Stimulated activated CD8-positive, alpha-beta memory T cell treated with anti-CD3 and anti-CD28 coated beads, Interleukin-4, amount 100 ng/mL, for 24 hours (primary cell): ENCODE data around the gene KCNH2.
A peak's percentile ranks its signal among the peaks of the same experiment; 100 is the strongest.
"Not testable (repeated sequence)": the region's sequence is repeated elsewhere in the genome, so short reads cannot be mapped to it uniquely, and the experiment has no call there.

ENCODE experiments used
- DNase-seq: peaks from one replicate; pipeline ENCODE4 v3.0.0-alpha.2; 2020; ENCODE audit warnings: low read depth

The KCNH2 gene

DNA sequence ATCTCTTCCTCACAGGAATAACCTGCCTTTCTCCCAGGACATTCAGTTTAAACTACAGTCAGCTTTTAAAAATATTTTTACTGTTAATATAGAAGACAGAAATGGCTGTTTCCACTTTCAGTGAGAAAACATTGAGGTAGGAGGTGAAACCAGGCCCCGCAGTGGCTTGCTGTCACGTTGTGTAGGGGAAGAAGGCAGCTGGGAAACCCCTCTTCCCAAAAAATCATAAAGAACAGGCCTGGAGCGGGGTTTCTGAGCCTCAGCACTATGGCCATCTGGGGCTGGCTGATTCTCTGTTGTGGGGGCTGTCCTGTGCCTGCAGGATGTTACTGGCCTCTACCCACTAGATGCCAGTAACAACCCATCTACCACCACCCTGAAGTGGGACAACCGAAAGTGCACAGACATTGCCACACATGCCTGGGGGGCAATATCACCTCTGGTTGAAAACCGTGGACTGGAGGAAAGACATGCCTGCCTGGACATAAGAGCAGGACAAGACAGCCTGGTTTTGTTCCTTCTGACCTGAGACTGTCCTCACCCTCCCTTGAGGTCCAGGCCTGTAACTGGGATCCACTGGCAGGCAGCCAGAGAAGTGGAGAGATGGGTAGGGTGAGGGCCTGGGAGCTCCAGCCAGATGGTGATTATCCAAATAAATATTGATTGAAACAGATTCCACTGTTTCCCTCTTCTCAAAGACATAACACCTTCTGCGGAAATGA is 43.9 kb downstream of the KCNH2 start:
- no peak for DNase-seq

DNA sequence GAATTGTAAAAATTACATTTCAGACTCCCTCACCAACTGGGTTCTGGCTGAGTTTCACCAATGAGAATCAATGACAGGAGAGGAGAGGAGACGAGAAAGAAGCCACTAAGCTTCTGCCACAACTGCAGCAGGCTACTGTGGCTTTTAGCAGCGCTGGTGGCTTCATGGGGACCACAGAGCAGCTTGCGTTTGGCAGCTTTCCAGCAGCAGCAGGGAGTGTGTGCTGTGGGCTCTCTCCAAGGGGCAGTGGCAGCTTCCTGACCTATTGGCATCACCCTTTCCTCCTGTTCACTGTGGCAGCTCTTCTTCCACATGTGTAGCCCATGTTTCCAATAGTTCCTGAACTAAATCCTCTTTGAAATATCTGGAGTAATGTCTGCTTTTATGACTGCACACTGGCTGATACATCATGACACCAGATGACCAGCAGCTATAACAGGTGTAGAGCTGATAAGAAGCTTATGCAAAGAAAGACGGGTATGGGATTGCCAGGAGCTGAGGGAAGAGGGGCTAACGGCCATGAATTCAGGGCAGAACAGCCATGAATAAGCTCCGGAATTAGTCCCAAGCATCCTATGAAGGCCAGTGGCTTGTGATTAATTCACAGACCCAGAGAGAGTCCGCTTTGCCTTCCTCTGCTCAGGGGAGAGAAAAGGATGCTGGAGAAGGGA is 46.8 kb downstream of the KCNH2 start:
- no peak for DNase-seq

DNA sequence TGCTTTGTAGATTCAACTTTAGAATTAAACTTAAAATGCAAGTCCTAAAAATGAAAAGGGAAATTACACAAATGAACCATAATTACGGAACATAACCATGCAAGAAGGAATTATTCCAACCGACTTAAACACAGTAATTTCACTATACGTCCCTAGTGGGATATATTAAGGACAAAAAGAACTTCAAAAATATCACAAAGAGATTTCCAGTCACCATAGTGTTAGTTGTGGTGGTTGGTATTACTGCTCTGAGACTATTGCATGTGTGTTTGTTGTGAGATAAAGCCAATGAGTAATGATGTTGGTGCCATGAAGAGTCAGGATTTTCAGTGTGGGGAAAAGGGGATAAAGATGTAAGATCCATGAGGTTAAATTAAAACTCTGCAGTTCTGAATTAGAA is 49.6 kb downstream of the KCNH2 start:
- no peak for DNase-seq

DNA sequence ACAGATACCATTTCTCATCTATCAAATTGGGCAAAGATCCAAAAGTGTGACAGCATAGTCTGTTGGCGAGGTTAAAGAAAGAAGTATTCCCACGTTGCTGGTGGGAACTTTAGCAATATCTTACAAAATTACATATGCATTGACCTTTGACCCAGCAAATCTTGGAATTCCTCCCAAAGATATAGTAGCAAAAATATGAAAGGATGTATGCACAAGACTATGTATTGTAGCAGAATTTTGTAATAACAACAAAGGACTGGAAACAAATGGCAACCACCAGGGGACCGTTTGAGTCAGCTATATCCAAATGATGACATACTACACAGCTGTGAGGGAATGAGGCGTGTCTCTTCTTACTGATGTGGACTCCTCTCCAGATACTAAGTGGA is 50.2 kb downstream of the KCNH2 start:
- no peak for DNase-seq

DNA sequence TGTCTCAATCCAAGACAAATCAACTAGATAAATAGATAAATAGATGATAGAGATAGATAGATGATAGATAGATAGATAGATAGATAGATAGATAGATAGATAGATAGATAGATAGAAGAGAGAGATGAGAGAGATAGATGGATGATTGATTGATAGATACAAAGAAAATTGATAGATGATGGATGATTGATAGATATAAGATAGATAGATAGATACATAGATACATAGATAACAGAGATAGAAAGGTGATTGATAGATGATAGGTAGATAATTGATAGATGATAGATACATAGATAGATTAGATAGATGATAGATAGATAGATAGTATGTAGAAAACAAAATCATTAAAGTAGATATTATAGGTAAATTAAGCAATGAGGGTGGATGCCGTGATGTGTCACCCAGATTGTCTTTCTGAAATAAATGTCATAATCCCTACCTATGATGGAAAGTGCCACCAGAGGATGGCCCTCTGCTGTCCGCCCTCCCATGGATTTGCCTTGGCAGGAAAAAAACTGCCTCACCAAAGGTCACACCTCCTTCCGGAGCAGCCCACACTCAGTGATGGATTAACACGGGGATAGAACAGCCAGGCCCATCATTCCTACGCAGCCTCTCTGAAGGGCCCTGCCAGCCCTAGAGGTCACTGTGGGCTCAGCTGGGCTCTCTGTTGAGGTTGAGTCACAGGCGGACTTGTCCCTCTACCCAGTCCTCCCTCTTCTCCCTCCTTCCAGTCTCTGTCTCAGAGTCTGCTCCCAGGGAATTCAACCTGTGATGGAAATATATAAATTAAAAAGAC is 50.8 kb downstream of the KCNH2 start:
- DNase-seq, result no peak

DNA sequence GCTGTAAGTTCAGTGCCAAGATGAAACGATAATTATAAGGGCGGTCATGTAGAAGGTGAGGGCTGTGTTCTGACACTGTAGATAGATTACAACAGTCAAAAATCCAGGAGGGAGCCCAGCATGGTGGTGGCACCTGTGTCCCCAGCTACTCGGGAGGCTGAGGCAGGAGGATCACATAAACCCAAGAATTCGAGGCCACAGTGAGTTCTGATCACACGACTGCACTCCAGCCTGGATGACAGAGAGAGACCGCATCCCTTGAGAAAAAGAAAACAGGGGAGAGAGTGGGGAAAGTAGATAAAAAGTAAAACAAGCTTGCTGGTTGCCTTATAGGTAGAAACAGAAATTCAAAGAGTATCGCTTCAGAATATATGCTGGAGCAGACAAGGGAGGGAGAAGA is 52.1 kb downstream of the KCNH2 start:
- DNase-seq, result no peak

DNA sequence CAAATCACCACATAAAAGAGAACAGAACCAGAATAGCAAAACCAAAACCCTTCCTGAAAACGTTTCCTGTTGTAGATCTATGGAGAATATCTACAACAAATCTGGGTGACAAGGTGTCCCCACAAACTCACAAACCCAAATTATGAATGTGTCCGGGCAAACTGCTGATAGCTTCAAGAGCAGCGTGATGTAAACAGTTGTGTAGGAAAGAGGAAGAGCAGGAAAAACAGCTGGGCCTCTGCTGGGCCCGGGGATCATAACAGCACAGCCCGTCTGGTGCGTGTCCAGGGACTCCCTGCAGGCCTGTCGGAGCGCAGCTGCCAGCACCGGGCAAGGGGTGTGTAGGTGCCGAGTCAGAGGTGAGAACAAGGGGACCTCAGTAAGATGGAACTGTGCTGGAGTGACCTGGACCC is 53.7 kb downstream of the KCNH2 start:
- no peak for DNase-seq

DNA sequence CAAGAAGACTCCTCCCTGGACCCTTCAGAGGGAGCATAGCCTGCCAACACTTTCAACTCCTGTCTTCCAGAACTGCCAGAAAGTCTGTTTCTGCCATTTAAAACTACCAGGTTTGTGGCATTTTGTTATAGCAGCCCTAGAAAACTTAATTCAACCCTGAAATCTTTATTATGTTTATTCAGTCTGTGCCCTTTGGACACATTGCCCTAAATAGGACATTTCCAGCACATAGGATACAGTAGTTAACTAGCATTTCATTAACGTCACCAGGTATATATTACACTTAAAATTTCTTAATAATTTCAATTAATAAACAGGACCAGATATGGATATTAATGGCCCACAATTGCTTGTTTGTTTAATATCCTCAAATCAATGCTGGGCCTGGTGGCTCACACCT is 54.3 kb downstream of the KCNH2 start:
- DNase-seq, result no peak

DNA sequence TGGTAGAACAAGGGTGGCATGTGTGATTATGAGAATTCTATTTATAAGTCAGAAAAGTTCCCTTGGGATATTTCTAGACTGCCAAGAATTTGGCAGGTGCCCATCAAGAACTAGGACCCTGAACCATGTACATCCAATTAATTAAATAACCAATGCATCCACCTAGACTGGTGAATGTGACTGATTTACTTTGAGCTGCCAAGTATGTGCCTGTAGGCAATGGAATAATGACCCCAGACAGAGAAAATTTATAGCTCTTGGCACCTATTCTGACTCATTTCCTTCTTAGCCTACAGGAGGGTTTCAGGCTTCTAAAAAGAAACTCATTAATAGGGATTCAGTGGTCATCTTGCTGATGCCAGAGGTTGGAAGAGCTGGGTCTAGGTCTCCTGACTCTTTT is 54.9 kb downstream of the KCNH2 start:
- DNase-seq, result no peak

DNA sequence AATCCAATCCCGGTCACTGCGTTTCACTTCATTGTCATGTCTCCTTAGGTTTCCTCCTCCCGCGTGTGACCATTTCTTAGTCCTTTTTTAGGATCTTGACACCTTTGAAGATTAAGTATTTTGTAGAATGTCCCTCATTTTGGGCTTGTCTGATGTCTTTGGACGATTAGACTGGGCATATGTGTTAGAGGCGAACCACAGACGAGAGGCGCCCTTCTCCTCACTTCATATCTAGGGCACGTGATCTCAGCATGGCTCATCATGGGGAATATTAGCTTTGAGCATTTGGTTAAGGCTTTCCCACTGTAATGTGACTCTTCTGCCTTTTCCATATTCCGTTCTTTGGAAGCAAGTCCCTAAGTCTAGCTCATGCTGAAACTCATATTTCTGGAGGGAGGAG is 59.0 kb downstream of the KCNH2 start:
- no peak for DNase-seq

DNA sequence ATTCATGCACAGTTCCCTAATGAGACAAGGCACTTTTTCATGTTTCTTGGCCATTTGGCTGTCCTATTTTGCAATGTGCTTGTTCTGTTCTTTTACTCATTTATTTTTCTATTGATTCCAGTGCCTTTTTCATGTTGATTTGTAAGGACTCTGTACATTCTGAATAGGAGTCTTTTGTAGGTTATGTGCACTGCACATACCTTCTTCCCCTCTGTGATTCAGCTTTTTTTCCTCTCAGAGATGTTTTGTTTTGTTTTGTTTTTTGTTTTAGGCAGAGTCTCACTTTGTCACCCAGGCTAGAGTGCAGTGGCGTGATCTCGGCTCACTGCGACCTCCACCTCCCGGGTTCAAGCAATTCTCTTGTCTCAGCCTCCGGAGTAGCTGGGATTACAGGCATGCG is 59.7 kb downstream of the KCNH2 start:
- no peak for DNase-seq

DNA sequence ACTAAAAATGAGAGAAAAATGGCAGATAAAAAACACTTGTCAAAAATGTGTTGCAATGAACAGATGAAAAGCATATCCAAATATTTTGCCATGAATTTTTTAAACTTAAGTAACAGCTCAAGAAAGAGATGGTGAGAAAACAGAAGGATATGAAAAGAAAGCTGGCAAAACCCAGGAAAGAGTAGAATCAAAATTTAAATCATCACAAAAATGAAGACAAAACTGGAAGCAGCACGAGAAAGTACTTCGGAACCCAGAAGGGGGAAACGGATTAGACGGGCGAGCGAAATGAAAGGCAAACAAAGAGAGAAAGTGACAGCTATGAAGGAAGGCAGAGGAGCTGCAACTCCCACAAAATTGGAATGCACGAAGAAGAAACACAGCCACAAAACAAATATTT is 60.2 kb downstream of the KCNH2 start:
- DNase-seq, result no peak

DNA sequence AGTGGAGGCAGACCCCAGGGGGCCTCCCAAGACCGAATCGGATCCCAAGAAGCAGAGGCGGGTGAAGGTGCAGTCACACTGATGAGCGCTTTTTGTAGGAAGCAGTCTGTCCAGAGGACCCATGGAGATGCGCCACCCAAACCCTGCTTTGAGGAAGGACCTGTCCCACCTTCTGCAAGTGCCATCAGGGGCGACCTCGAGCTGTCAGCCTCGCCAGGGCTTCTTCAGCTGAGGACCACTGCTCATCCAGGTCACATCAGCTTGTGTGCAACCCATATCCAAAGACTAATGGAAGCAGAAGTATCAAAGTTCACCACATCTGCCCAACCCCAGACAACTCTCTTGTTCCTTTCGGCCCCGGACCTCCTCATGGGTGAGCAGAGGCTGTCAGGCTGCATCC is 61.5 kb downstream of the KCNH2 start:
- no peak for DNase-seq

DNA sequence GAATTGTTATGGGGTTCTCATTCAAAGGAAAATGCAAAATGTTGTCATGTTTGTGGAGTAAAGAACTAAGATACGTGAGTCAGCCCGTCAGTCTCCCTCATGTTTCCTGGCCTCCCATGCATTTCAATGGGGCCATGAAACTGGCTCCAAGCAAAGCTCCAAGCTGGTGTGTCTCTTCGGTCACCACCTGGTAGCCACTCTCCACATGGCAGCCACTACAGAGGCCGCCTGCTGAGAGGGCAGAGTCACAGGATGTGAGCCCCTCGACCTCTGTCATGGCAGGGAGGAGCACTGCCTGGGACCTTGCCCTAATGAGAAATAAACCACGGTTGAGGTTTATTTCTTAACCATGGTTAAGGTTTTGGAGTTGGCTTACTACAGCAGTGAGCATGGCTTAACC is 63.2 kb downstream of the KCNH2 start:
- DNase-seq, result no peak

DNA sequence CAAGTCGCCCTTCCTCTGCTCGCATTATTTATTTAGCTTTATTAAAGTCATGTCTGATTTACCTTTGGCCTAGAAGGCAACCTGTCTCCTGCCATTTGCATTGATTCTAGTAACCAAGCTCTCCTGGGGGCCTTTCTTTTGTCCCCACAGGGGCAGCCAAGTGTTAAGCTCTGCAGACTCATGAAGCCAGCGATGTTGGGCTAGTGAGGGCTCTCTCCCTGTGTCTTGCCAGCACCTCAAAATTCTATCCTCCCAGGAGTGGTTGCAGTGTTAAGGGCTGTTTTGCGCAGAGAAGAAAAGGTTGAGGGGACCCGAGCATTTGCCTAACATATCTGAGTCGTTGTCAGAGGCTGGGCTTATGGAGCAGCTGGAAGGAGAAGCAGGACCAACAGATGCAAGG is 63.9 kb downstream of the KCNH2 start:
- no peak for DNase-seq

DNA sequence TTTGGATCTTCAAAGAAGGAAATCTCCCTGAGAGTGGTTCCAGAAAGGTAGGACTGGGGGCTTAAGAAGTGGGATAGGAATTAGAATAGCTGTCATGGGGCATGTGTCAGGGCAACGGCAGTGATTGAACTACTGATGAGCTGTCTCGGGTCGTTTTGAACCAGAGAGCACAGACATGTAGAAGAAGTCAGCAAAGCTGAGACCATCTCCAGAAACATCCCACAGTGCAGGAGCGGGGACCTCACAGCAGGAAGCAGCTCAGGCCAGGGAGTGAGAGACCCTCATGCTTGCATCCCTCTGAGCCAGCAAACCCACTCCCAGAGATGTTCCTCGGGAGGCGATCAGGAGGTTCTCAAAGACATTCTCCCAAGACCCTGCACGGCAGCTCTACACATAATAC is 65.7 kb downstream of the KCNH2 start:
- no peak for DNase-seq

DNA sequence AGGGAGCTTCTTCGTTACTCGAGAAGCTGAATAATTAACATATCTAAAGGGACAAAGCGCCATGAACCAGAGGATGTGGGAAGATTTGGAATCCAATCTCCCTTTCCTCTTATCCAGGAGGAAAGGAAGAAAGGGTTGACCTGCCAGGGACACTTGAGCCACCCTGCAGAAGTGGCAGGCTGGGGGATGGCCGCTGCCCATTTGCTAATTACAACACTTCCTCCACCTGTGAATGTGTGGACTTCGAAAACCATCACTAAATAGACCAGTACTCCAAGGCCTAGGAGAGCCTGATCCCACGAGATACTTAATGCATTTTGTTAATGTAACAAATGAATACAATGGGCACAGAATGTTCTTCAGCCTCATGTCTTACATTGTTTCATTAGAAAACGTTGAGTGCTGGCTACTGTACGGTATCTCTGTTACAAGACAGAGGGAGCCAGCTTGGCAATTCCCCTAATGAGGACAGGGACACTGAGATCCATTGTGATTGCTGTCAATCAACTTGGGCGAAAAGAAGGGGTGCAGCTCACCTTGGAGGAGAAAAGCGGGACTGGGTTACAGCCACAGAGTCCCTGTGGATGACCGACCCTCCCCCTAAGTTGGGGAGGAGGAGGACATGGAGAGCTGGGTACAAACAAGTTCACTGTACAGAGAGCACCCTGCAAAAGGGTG is 66.4 kb downstream of the KCNH2 start:
- DNase-seq, result no peak

DNA sequence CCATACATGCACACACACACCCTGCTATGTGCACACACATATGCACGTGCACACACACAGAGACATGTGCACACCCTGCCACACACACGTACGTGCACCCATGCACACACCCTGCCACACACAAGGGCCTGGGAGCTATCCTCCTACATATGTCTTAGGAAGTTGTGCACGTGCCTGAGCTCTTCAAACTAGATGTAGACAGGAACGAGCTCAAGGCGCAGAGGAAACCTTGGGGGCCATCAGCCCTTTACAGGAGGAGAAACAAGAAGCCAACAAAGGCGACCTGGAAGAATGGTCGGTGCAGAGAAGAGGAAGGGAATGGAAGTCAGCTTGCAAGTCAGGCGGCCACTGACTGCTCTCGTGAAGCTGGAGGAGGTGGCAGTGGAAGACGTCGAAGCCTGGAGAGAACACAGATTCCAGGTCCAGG is 67.1 kb downstream of the KCNH2 start:
- DNase-seq, result no peak

DNA sequence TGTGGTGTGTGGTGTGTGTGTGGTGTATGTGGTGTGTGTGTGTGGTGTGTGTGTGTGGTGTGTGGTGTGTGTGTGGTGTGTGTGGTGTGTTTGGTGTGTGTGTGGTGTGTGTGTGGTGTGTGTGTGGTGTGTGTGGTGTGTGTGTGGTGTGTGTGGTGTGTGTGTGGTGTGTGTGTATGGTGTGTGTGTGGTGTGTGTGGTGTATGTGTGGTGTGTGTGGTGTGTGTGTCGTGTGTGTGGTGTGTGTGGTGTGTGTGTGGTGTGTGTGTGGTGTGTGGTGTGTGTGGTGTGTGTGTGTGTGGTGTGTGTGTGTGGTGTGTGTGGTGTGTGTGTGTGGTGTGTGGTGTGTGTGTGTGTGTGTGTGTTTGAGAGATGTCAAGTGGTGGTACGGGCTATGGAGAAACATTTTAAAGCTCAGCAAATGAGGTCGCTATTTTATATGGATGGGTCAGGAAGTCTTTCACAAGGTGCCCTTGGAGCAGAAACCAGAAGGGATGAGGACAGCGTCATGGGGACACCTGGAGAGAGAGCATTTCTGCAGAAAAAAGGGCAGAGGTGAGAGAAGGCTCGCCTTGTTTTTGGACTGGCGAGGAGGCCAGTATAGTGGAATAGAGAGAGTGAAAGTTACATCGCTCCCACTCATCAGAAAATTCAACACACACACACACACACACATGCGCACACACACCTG is 67.7 kb downstream of the KCNH2 start:
- DNase-seq, result not testable (repeated sequence)

DNA sequence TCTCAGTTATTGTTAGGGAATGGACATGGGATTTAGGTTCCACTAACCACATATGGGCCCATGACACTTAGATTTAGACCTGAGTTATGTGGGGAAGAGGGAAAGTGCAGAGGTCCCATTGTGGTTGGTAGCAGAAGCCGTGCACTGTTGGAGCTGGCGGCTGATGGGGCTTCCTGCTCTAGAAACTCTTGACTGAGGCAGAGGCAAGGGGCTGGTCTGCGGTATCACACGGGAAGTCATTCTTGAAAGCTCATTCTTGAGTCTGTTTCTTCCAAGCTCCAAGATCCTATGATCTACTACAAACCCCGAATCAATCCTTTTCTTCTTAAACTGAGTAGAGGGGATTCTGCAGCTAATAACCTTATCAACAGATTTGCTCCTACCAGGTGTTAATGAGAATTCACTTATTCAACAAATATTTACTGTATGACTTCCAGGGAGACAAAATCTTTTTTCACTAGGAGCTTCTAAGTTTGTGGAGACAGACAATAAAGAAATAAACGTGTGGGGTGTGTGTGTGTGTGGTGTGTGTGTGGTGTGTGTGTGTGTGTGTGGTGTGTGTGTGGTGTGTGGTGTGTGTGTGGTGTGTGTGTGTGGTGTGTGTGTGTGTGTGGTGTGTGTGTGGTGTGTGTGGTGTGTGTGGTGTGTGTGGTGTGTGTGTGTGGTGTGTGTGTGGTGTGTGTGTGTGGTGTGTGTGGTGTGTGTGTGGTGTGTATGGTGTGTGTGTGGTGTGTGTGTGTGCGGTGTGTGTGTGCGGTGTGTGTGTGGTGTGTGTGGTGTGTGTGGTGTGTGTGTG is 68.7 kb downstream of the KCNH2 start:
- DNase-seq, result peak; percentile 22

DNA sequence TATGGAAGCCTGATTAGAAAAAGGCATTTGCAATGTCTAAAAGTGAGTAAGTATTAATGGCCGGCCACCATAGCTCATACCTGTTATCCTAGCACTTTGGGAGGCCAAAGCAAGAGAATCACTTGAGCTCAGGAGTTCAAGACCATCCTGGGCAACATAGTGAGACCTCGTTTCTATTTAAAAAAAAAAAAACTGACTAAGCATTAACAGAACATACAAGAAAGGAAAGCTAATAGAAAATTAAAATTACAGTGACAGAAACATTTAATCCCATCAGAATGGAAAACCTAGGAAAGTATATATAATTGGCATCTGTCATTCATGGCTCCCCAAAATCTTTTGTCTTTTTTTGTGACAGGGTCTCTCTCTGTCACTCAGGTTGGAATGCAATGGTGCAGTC is 69.9 kb downstream of the KCNH2 start:
- DNase-seq, result no peak
